Epithelial cell of proximal tubule (primary cell): Measurements from ENCODE around the gene PIGM. TPM values are rescaled to one million over a fixed set of nuclear protein-coding genes. Genes with fewer than 3 reads are reported as not detected.

Experiments used
- DNase-seq: peaks from one replicate; pipeline ENCODE4 v3.0.0-alpha.2; 2011; ENCODE audit warnings: low read depth
- H3K4me3 ChIP-seq: 2 replicates; pipeline ENCODE4 v1.5.1; 2011; ENCODE audit warnings: low read depth, mild to moderate bottlenecking, low read length
- CTCF ChIP-seq: conservative IDR thresholded peaks from 2 replicates; pipeline ENCODE4 v1.5.1; 2012; ENCODE audit warnings: low read depth, mild to moderate bottlenecking, low read length
- total RNA-seq: library from RNA; depleted of rRNA; stranded (reverse); fragments of >200 nt; gene quantifications from 2 replicates; pipeline ENCODE4 v1.2.3, GENCODE V29; 2015

Gene PIGM
- total RNA-seq, 1 donor from 2014 or later = 2.2 TPM

GRCh38 chr1:160068225-160068624, 36.4 kb upstream of the PIGM start:
- no peak for TF ChIP-seq CTCF
- DNase-seq = no peak
- no peak overlapping the region for H3K4me3 ChIP-seq

- no peak for DNase-seq
- TF ChIP-seq CTCF = no peak
- H3K4me3 ChIP-seq = no peak overlapping the region
Measured at GRCh38 chr1:160066829-160067745, 35.3 kb upstream of the PIGM start.

GRCh38 chr1:160064746-160065145, 33.0 kb upstream of the PIGM start:
- no peak overlapping the region for H3K4me3 ChIP-seq
- no peak for TF ChIP-seq CTCF
- no peak for DNase-seq

GRCh38 chr1:160064164-160064563, 32.4 kb upstream of the PIGM start:
- H3K4me3 ChIP-seq = no peak overlapping the region
- no peak for DNase-seq
- TF ChIP-seq CTCF = no peak

GRCh38 chr1:160063176-160063575, 31.4 kb upstream of the PIGM start:
- H3K4me3 ChIP-seq = no peak overlapping the region
- TF ChIP-seq CTCF = no peak

GRCh38 chr1:160062230-160062532, 30.4 kb upstream of the PIGM start:
- TF ChIP-seq CTCF = no peak
- no peak overlapping the region for H3K4me3 ChIP-seq
- DNase-seq = no peak

More at GRCh38 chr1:160063176-160063575, 31.4 kb upstream of the PIGM start:
- no peak for DNase-seq
